ENCODE data around the gene TMEM59L.

GRCh38 chr19:18654469-18654868, 41.8 kb downstream of the TMEM59L start:
- no peak for TF ChIP-seq CTCF (IDR thresholded peaks at IDR 0.05)
- TF ChIP-seq EZH2 (IDR thresholded peaks at IDR 0.05) = no peak

All from neural progenitor cell (in vitro differentiated cells).